HG03521 (cell line): Measurements from ENCODE around the gene PTGIR.
"Not testable (repeated sequence)": the region's sequence is repeated elsewhere in the genome, so short reads cannot be mapped to it uniquely, and the experiment has no call there.

Experiments used
- ATAC-seq: cut with Tn5 transposase; IDR thresholded peaks from one replicate; pipeline ENCODE4 v1.9.1; 2021; ENCODE audit warnings: mild to moderate bottlenecking, moderate library complexity; ENCODE audit not compliant: unreplicated experiment

The PTGIR gene

DNA sequence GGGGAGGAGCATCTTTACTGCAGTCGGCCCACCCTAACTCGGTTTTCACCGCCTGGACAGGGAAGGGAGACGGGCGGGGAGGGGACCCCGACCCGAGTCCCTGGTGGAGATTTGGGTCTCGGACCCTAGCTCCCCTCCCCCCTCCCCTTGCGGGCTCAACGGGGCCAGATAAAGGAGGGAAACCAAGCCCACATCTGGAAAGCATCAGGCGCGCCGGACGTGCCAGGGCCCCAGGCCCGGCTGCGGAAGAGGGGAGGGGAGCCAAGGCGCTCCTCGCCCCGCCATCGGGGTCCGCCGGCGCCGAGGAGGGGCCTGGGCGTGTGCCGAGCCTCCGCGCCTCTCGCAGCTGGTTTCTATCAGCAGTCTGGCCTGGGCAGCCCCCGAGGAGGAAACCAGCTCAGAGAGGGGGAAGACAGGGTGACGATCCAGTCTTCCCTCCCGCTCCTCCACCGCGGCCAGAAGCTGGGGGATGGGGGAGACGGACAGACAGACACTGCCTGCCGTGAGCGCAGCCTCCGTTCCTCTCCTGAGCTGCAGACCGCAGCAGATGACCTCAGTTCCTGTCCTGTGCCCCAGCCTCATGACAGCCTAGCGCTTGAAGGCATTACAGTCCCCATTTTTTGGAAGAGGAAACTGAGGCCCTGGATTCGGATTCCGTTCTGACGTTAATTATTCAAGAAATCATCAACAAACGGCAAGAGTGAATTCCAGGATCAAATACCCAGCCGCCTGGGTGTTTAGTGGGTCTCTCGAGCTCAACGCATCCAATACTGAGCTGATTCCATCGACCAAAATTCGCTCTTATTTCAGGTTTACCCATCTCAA, 14.7 kb upstream of the PTGIR start:
- ATAC-seq = no peak

DNA sequence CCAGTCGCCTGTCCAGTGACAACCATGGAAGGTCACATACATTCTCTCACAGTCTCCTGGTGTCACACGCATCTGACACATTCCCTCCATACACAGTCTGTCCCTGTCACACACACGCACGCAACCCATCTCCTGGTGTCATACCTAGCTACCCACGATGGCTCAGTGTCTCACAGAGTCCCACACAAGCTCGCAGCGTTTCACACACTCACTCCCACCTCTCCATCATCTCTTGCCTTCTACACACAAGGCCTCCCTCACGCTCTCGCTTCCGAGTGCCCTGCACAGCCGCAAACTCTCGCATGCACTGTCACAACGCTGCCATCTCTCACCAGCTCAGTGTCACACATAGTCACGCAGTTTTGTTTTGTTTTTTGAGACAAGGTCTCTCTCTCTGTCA, 12.3 kb upstream of the PTGIR start:
- ATAC-seq = no peak

DNA sequence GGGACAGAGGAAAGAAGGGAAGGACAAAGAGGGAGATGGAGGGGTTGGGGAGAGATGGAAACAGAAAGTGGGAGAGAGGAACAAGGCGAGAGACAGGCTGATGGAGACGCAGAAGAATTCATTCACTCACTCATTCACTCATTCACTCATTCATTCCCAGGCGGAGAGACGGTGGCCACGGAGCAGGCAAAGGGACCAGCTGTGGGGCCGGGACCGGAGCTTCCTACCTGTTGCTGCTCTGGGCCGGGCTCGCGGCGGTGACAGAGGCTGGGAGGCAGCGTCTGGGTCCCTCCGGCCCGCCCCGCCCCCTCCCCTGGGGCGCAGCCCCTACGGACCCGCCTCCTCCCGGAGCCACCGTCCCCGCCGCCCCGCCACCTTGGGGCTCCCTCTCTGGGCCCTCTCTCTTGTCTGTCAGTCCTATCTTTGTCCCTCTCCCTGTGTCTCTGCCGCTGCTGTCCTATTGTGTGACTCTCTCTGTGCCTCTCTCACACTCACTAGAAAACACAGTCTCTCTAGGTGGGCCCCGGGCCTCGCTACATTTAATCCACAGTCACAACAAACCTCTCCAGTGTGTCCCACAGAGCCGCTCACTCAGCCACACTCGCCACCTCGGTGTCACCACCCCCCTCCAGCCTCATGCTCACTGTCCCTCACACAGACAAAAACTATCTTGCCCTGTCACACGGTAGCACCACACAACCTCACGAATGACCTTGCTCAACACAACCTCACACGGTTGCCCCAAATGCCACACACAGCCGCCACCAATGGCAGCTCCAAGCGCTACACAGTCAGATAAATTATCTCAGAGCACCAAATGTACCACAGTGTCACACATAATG, 11.3 kb upstream of the PTGIR start, which contains the start of gene GNG8:
GNG8 (minus strand) TSS at position 283 of the 842 bp plus-strand sequence. CDS start 1,520 bp downstream, outside the sequence.
- ATAC-seq = no peak

- ATAC-seq = no peak
Observed at GRCh38 chr19:46634656-46635218, 9.8 kb upstream of the PTGIR start.

DNA sequence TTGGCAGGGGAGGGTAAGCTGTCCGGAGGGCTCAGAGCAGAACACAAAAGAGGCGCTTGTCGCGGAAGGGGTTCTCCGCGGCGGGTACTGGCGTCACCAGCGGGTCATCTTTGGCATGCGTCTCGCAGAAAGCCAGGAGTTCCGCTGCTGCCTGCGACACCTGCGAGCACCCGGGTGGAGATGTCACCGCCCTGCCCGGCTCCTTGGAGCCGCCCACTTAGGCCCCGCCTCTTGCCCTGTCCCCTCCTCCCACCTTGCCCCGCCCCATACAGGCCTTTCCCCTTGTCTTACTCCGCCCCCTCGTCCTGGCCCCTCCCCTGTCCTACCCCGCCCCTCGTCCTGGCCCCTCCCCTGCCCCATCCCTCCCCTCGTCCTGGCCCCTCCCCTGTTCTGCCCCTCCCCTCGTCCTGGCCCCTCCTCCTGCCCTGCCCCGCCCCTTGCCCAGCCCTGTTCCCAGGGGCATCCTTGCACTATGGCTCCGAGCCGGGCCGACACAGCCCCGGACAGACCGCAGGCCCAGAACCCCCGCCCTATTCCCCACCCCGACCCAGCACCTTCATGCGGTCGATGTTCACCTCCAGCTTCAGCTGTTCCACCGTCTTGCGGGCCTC, 9.3 kb upstream of the PTGIR start:
- peak; percentile 43 for ATAC-seq

DNA sequence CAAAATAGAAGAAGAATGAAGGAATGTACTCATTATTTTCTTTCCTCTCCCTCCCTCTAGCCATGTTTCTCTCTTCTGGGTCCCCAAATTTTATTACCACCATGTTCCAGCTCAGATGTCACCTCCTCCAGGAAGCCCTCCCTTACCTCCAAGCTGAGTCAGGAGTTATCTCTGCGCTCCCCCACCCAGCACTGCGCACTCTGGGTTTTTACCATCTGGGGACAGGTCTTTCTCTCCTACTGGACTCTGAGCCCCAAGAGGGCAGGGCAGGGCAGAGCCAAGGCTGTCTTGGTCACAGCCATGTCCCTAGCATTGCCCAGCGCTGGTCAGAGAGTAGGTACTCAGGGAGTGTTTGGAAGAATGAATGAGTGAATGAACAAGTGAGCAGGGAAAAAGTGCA, 8.2 kb upstream of the PTGIR start:
- no peak for ATAC-seq

- no peak for ATAC-seq
Observed at GRCh38 chr19:46631481-46631880, 6.6 kb upstream of the PTGIR start.

DNA sequence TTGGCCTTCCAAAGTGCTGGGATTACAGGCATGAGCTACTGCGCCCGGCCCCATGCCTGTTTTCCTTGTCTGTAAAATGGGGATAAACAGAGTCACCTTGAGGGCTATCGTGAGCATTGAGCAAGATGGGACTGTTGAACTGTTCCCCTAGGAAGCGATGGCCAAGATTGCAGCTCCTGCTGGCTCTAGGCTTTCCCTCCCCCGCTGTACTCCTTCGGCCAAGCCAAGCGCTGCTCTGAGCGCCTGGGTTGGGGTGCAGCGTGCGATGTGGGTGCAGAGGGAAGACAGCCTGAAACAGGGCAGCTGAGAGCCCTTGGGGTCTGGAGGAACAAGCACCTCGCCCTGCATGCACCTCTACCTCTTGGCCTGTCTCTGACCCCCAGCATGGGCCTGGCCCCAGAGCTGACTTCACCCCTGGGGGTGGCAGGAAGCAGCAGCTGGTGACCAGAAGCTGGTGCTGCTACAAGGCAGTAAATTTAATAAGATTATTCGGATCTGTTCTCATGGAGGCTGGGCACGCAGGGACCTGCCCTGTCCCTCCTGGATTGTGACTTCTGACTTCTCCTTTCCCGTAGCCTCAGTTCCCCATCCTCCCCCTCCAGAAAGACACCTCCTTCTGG, 5.8 kb upstream of the PTGIR start:
- no peak for ATAC-seq

GRCh38 chr19:46629546-46630025, 4.7 kb upstream of the PTGIR start:
- ATAC-seq = no peak

DNA sequence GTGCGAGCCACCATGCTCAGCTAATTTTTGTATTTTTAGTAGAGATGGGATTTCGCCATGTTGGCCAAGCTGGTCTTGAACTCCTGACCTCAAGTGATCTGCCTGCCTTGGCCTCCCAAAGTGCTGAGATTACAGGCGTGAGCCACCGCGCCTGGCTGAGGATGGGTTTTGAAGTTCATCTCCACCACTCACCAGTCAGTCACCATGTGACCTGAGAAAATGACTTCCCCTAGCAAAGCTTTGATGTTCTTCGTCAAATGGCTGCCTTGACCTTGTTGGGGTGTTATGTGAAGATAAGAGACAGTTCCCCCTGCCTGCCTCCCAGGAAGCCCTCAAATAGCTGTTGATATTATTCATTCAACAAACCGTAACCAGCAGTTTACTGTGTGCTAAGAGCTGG, 4.1 kb upstream of the PTGIR start:
- ATAC-seq = not testable (repeated sequence)

DNA sequence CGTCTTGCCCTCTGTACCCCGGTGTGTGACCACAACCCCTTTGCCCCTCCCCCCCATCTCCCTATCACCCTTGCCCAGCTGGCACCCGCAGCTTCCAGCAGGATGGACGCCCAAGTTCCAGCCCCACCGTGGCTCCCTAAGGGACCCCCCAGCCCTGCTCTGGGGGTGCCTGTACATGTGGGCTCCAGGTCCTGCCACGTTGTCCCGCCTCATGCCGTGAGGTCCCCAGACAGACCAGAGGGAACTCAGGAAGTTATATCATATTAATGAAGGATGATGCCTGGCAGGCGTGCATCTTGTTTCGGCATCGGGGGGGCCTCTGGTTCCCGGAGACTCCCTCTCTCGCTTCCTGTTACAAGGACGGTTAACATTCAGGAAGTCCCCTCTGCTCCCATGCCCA, 1.6 kb upstream of the PTGIR start:
- no peak for ATAC-seq

DNA sequence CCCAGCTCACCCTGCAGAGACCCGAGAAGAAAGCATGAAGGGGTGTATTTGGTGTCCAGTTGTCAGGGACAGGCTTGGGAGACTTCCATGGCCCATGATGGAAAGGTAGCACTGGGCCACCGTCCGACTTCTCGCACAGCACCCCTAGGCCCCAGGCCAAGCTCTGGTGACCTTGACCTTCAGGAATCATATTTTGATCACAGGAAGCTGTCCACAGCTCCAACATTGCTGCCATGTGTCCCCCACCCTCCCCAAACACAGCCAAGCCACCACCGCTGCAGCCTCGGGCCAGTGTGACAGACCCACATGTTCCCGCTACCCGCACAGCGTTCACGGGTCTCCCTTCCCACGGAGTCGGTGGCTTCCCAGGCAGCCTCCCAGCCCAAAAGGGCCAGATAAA, 842 bp upstream of the PTGIR start:
- no peak for ATAC-seq

- no peak for ATAC-seq
Observed at GRCh38 chr19:46623915-46624502, 880 bp downstream of the PTGIR start.

DNA sequence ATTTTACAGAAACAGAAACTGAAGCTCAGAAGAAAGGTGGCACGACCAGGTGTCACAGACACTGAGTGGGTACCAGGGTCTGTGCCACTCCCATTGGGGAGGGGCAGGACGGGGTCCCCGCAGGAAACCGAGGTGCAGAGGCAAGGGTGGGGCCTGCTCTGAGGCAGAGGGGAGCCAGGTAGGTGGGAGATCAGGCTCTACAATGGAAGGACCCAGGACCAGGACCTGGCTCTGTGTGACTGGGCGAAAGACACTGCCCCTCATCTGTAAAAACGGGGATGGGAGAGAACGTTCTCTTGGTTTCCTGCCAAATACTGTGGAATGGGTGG, 2.8 kb downstream of the PTGIR start:
- ATAC-seq = no peak

GRCh38 chr19:46621191-46622117, 3.4 kb downstream of the PTGIR start:
- no peak for ATAC-seq

- no peak for ATAC-seq
Observed at GRCh38 chr19:46620716-46621115, 4.2 kb downstream of the PTGIR start.

GRCh38 chr19:46620267-46620666, 4.6 kb downstream of the PTGIR start:
- ATAC-seq = no peak

DNA sequence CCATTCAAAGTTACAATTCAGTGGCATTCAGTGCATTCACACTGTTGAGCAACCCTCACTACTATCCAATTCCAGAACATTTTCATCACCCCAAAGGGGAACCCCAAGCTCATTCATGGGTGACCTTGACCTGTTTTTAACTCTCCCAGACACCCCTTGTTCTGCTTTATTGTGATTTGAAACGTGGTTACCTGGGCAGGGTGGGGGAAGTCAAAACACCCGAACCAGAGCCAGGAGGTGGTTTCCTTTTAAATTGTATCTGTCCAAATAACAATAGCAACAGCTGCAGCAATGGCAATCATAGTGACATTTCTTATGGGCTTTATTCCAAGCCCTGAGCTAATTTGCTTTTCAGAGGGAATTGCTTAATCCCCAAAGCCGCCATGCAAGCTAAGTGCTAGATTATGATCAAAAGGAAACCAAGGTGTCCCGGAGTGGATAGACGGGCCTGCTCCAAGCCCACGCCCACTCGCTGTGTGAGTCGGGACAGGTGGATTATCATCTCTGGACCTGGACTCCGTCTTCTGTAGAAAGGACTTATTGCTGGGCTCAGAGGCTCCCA, 6.1 kb downstream of the PTGIR start:
- no peak for ATAC-seq

DNA sequence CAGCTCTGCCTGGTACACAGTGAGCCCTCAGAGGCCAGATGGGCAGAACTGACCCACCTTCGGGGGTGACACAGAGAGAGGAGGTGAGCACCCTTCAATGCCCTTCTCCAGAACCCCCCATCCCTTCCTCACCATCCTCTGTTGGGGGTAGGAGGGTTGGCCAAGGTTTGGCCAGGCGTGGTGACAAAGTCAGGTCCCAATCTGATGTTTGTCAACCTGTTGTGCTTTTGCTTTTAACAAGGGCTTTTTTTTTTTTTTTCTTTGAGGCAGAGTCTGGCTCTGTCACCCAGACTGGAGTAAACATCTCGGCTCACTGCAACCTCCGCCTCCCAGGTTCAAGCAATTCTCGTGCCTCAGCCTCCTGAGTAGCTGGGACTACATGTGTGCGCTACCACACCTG, 7.3 kb downstream of the PTGIR start:
- ATAC-seq = no peak
